PC-3 (cell line): ENCODE data around the gene HSD17B4.

Experiments
- CTCF ChIP-seq: fragments of 300-600 bp; sonication (generic); conservative IDR thresholded peaks from 2 replicates; pipeline ENCODE4 v1.5.1; 2017; ENCODE audit warnings: antibody characterized with exemption, low read depth, mild to moderate bottlenecking, low read length
- EZH2 ChIP-seq: fragments of 300-600 bp; sonication (generic); IDR thresholded peaks from one replicate; pipeline ENCODE4 v1.6.1; 2017; ENCODE audit warnings: antibody characterized with exemption, mild to moderate bottlenecking, low read length; ENCODE audit not compliant: unreplicated experiment
- EZH2phosphoT487 ChIP-seq: fragments of 300-600 bp; sonication (generic); IDR thresholded peaks from 2 replicates; pipeline ENCODE4 v1.6.1; 2018; ENCODE audit warnings: mild to moderate bottlenecking, antibody characterized with exemption, low read length, borderline replicate concordance

- no peak for TF ChIP-seq EZH2
- no peak for TF ChIP-seq CTCF
- no peak for TF ChIP-seq EZH2phosphoT487
These were observed 24.0 kb downstream of the HSD17B4 start for GRCh38 chr5:119476341-119476740.
